OCI-M1 (cell line): ENCODE results near the gene RNF144A.

ENCODE experiments used
- DNase-seq: peaks from one replicate; lab custom pipeline; 2025; lab: John Stamatoyannopoulos, UW

Gene RNF144A

GRCh38 chr2:7023542-7023941 is 106.3 kb downstream of the RNF144A start:
- DNase-seq, result no peak

DNA sequence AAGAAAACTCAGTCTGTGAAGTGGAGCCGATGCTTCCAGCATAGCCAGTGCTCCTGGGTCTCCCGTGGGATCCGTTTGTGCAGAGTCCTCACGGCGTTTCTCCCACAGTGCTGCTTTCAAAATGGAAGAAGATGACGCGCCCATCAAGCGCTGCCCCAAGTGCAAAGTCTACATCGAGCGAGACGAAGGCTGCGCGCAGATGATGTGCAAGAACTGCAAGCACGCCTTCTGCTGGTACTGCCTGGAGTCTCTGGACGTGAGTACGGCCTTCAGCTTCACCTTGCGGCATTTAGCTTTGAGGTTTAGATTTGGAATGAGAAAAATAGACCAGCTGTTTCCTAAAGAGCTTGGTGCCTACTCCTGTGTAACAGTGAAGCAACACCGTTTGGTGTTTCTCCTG is 107.0 kb downstream of the RNF144A start:
- DNase-seq, result no peak

DNA sequence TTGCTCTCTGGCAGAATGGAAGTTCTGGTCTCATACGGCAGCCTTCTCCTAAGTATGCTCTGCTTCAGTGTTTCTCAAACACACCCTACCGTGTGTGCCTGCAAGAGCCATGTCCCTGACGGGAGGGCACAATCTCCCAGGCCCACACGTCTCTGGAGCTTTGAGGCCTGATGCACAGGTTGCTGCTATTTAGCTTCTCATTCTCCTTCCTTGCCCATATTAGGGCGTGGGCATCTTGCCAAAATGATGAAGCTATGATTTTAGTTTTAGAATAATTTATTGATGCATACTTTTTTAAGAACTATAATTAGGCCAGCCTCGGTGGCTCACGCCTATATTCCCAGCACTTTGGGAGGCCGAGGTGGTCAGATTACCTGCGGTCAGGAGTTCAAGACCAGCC is 107.9 kb downstream of the RNF144A start:
- DNase-seq, result no peak

DNA sequence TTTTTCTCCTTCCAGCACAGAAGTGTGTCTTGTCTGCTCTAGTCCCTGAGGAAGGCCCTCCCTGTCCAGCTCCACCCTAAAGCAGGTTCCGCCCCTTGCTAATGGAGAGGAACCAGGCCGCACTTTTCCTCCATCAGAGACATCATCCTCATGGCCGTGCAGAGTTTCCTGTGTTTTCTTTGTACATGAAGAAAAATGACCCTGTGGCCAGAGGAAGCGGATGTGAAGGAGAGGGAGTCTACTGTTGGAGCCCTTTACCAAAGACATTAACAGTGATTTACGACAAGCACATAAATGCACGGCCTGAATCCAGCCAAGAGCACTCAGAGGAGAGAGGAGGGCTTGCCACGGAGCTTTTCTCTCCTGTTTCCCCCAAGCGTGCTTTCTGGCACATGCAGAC is 109.5 kb downstream of the RNF144A start:
- DNase-seq, result no peak

DNA sequence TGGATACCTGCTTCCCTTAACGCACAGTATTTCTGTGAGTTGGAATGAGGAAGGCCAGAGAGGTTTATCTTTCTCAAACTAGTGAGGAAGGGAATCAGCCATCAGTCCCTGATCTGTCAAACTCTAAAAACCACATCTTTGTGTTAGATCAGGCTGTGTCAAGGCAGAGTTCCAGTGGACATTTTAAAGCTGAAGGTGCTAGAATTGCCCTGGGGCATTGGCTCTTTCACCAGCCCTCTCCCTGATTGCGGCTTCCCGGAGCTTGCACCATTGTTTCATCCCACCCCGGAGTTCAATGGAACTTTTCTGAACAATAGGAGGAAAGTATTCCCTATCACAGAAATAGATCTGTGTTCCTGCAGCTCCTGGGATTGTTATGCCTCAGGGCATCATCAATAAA is 110.2 kb downstream of the RNF144A start:
- DNase-seq, result no peak

- DNase-seq, result no peak
Observed at GRCh38 chr2:7027956-7028655, 110.9 kb downstream of the RNF144A start.

GRCh38 chr2:7028846-7029245 is 111.6 kb downstream of the RNF144A start:
- DNase-seq, result no peak

GRCh38 chr2:7029291-7030059 is 112.3 kb downstream of the RNF144A start:
- no peak for DNase-seq

GRCh38 chr2:7030810-7031209 is 113.6 kb downstream of the RNF144A start:
- no peak for DNase-seq

DNA sequence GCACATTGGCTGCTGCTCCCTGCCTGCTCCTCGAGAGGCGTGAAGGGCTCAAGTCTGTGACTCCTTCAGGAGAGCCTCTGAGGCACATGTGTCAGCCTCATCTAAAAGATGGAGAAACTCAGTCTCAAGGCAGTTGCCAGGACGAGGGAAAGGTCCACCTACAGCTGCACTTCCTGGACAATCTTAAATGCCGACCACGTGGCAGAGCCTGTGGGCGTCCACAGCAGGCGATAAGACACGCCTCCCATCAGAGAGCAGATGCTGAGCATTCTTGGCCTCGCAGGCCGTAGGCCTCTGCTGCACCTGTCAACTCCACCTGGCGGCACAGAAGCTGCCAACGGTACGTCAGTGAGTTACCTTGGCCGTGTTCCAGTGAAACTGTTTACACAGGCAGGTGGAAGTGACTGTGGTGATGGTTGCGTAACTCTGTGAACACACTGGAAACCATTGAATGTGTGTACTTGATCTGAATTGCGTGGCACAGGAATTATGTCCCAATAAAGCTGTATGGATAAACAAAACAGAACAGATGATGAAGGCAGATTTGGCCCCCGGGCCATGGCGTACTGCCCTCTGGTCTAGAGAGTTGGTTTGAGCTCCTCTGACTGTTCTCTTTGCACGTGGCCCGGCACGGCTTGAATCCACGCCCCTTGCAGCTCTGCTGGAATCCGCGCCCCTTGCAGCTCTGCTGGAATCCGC is 114.5 kb downstream of the RNF144A start:
- no peak for DNase-seq

GRCh38 chr2:7032371-7032770 is 115.2 kb downstream of the RNF144A start:
- DNase-seq, result no peak

DNA sequence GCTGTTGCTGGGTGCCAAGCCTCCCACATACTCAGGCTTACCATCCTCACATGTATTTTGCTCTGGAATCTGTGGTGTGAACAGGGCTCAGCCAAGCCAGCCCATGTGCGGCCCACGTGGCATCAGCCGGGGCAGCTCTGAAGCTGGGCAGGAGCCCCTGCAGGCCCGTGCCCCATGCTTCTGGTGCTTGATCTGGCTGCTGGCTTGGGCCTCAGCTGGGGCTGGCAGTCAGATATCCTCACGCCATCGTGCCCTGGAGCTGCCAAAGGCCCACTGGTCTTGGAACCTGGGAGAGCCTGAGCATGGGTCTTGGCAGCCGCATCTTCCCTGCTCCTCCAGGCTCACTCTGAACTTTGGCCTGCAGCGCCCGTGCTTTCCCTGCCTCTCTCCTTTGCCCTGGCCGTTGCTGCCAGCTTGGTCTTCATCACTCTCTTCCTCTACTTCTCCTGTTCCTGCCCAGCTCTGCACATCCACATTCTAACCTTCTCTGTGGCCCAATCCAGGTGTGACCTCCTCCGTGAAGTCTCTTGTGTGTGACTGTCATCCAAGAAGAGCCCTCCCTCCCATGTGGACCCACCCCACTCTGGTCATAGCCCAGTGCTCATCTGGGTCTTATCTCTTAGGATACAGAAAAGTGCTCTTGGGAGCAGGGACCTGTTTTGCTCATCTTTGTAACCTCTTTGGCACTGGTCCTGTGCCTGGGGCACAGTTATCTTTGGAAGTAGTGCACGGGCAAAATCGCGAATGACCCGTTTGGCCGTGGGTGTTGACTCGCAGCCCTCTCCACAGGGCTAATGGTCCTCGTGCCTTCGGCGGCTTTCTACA is 116.1 kb downstream of the RNF144A start:
- no peak for DNase-seq

- no peak for DNase-seq
Observed at GRCh38 chr2:7034303-7034702, 117.1 kb downstream of the RNF144A start.

- DNase-seq, result no peak
Observed at GRCh38 chr2:7035884-7036283, 118.7 kb downstream of the RNF144A start.

- DNase-seq, result peak; percentile 44
Observed at GRCh38 chr2:7037340-7038333, 120.4 kb downstream of the RNF144A start.

GRCh38 chr2:7040547-7040946 is 123.3 kb downstream of the RNF144A start:
- DNase-seq, result no peak

DNA sequence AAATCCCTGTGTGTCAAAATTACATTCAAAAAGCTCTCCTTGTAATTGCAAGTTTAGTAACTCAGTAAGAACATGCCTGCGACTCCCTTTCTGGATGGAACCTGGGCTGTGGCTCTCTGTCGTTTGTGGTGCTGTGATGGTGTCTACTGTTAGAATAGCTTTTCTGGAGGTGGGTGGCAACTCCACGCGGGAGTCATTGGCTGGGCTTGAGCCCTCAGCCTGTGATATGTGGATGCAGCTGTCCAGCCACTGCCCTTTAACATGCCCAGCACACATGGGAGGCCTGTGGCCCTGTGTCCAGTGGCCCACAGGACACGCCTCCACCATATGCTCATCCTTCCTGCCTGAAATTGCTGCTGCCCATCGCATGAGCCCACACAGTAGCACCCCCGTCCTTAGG is 124.2 kb downstream of the RNF144A start:
- DNase-seq, result no peak

- no peak for DNase-seq
Observed at GRCh38 chr2:7043690-7044089, 126.5 kb downstream of the RNF144A start.

DNA sequence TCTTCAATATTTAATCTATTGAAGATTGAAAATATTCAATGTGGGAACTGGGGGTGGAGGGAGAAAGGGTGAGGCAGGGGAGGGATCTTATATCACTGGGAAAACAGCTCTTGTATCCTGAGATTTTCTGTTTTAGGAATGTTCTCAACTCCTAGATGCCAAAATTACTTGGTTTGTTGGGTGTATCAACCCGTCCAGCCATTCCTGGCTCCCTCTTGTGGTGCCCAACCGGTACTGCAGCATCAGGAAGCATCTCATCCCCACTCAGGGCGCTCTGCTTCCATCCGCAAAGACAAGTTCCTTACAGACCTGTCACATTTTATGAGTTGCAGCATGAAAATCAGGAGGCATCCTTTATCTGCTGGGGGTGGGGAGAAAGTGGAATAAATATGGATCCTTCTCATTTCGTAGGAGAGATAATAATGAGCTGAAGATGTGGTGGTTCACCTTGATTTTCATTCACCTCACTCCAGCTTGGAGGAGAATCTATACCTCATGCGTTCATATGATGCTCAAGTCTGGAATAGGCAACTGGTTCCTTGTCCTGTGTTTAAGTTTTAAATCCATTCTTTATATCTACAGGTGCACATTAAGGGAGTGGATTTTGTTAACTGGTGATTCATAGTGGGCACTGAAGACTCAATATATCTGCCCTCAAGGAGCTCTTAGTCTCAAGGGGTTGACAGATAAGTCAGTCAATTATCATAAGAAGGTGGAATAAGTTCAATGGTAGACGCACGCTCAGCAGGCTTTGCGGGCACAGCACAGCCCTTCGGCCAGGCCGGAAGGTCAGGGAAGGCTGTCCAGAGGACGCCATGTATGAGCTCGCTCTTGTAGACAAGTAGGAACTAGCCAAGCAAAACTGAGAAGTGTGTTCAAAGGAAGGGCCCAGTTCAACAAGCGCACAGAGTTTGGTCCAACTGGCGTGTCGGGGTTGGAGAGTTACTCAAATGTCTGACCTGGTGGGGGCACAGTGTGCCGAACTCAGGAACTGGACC is 127.3 kb downstream of the RNF144A start:
- DNase-seq, result peak; percentile 68
